ENCODE results near the gene C15orf40.
A peak's percentile ranks its signal among the peaks of the same experiment; 100 is the strongest.
"Not testable (repeated sequence)": the region's sequence is repeated elsewhere in the genome, so short reads cannot be mapped to it uniquely, and the experiment has no call there.

The C15orf40 gene

DNA sequence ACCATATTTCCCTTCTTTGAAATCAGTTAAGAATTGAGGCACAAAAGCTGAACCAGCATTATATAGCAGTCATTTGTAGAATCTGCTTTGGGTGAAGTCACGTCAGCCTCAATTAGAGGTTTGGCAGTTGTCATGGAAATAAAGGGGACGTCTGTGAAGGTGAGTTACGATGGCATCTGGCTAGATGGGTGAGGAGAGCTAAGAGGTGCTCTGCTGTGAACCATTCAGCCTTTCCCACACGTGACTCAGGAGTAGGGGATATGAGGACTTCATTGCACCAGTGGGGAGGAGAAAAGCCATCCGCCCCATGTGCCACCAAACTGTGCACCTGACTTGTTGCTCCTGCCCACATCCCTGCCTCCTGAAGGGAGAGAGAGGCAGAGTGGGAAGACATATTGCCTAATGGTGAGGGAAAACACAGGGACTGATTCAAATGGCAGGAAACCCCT, 2.8 kb upstream of the C15orf40 start:
- TF ChIP-seq, protein P1, sequence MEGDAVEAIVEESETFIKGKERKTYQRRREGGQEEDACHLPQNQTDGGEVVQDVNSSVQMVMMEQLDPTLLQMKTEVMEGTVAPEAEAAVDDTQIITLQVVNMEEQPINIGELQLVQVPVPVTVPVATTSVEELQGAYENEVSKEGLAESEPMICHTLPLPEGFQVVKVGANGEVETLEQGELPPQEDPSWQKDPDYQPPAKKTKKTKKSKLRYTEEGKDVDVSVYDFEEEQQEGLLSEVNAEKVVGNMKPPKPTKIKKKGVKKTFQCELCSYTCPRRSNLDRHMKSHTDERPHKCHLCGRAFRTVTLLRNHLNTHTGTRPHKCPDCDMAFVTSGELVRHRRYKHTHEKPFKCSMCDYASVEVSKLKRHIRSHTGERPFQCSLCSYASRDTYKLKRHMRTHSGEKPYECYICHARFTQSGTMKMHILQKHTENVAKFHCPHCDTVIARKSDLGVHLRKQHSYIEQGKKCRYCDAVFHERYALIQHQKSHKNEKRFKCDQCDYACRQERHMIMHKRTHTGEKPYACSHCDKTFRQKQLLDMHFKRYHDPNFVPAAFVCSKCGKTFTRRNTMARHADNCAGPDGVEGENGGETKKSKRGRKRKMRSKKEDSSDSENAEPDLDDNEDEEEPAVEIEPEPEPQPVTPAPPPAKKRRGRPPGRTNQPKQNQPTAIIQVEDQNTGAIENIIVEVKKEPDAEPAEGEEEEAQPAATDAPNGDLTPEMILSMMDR (IDR thresholded peaks at IDR 0.05; ENCODE audit: low read depth, low read length): no peak
- DNase-seq (ENCODE audit: low read depth in 2 of 2): no peak
- no peak overlapping the region for H3K4me3 ChIP-seq (replicated peaks in 1 of 2; ENCODE audit: low read depth in 2 of 2, low read length in 2 of 2)

DNA sequence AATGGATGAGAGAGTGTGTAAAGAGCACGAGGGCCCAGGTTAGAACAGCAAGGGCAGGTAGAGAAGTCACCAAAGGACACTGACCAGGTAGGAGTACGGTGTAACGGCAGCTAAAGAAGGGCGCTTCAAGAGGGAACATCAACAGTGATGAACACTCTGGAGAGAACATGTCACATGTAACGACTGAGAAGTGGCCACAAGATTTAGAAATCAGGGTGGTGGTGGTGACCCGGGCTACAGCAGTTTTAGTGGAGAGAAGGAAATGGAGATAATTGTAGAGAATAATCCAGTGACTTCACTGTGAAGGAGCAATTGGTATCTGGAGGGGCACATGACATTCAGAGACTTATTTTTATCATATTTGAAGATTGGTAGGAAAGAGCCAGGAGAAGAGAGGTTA, 1.2 kb upstream of the C15orf40 start:
- no peak for DNase-seq (ENCODE audit: low read depth in 2 of 2)
- H3K4me3 ChIP-seq (replicated peaks in 1 of 2; ENCODE audit: low read depth in 2 of 2, low read length in 2 of 2): no peak overlapping the region
- TF ChIP-seq, protein P1 (IDR thresholded peaks at IDR 0.05; ENCODE audit: low read depth, low read length): no peak

DNA sequence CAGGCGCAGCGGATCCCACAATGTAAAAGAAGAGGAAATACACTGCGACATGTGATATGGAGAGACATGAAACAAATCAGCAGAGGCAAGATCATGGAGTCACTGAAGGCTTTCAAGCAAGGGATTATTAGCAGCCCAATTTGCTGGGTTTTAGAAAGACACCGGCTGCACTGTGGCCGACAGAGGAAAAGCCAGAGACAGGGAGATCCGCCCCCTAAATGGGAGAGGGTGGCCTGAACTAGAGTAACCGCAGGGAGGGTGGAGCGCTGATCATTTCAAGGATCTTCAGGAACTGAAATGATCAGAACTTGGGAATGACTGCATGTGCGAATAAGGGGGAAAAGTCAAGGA, 612 bp upstream of the C15orf40 start:
- TF ChIP-seq, protein P1 (IDR thresholded peaks at IDR 0.05; ENCODE audit: low read depth, low read length): no peak
- H3K4me3 ChIP-seq (replicated peaks in 1 of 2; ENCODE audit: low read depth in 2 of 2, low read length in 2 of 2): peak overlapping the region; percentile 80 to 83
- DNase-seq (ENCODE audit: low read depth in 2 of 2): no peak

DNA sequence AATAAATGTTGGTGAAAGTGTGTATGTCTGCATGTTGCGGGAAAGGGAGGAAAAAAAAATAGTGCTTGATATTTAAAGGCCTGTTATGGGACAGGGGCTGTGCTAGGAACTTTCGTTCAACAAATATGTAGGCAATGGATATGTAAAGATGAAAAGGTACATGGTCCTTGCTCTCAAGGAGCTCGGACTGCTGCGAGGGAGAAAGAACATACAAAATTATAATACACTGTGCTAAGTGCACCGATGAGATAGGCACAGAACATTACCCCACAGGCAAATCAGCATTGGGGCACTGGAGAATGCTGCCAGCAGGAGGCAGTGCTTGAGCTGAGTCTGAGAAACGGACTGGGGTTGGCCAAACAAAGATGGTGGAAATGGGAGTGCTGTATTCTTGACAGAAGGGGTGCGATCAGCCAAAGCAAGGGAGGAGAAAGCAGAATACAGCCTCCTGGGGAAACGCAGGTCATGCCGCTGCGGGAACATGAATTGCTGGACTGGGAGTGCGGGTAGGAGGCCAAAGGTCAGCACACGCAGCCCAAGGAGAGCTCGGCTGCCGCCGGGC, 649 bp downstream of the C15orf40 start:
- TF ChIP-seq, protein P1 (IDR thresholded peaks at IDR 0.05; ENCODE audit: low read depth, low read length): peak; percentile 94
- peak; percentile 87 to 88 for DNase-seq (ENCODE audit: low read depth in 2 of 2)
- H3K4me3 ChIP-seq (replicated peaks in 1 of 2; ENCODE audit: low read depth in 2 of 2, low read length in 2 of 2): peak overlapping the region; percentile 80 to 83

DNA sequence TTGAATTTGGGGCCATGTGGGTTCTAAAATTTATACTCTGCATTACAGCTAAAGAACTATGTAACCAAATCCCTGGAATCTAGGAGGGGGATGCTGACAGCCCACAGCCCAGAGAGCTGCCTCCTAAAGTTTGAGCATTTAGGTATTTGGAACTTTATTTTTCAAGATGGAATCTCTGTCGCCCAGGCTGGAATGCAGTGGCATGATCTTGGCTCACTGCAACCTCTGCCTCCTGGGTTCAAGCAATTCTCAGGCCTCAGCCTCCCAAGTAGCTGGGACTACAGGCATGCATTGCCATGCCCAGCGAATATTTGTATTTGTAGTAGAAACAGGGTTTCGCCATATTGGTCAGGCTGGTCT, 10.8 kb downstream of the C15orf40 start:
- DNase-seq (ENCODE audit: low read depth in 2 of 2); H3K4me3 ChIP-seq (replicated peaks in 1 of 2; ENCODE audit: low read depth in 2 of 2, low read length in 2 of 2): not testable (repeated sequence)

DNA sequence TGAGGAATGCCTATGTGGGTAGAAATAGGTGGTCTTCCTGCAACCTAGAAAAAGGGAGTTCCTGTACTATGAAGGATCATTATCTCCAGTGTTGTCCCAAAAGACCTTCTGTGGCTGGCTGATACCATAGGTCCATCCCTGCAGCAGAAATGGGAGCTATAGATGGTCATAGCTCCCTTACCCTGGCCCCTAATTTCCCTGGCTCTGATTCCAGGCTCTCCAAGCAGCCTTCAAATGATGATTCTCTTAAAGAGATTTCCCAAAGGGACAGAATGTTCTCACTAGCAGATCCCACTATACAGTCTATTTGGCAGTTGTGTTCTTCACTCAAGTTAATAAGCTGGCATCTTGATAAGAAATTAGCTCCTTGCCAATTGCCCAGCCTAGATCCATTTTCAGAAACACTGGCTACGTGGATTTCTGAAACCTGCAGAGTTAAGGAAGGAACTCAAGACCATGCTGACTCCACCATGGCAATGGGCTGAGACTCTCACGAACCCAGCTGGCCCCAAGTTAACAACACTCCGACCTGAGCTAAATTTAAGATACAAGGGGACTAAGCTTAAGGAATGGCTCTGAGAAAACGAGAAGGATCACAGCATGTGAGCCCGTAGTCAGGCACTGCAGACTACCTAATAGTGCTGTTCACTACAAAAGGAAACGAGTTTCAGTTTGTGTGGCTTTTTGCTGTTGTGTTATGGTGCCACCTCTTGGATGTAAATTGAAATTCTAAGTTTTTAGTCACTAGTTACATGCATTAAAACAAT, 11.4 kb downstream of the C15orf40 start:
- DNase-seq (ENCODE audit: low read depth in 2 of 2): peak; percentile 76 to 77
- TF ChIP-seq, protein P1 (IDR thresholded peaks at IDR 0.05; ENCODE audit: low read depth, low read length): peak; percentile 49
- H3K4me3 ChIP-seq (replicated peaks in 1 of 2; ENCODE audit: low read depth in 2 of 2, low read length in 2 of 2): peak overlapping the region; percentile 31 to 48

DNA sequence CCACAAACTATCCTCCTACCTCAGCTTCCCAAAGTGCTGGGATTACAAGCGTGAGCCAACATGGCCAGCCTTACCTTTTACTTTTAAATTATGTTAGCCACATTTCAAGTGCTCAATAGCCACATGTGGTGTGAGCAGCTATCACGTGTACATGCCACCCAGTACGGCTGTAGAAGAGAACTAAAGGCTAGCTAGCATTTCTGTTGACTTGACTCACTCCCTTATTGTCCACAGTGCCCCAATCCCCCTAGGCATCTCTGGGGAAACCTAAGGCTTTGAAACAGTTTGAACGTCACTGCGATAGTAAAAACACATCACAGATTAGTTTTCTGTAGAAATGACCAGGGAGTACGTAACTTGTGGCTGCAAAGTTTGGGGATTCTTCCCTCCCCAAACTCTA, 12.0 kb downstream of the C15orf40 start:
- DNase-seq (ENCODE audit: low read depth in 2 of 2): no peak

More for the DNA sequence above, 12.0 kb downstream of the C15orf40 start:
- no peak overlapping the region for H3K4me3 ChIP-seq (replicated peaks in 1 of 2; ENCODE audit: low read depth in 2 of 2, low read length in 2 of 2)
- TF ChIP-seq, protein P1 (IDR thresholded peaks at IDR 0.05; ENCODE audit: low read depth, low read length): no peak
